HG03280 (cell line): ENCODE measurements around the gene TCF7.

Source experiments
- ATAC-seq: cut with Tn5 transposase; IDR thresholded peaks from one replicate; pipeline ENCODE4 v1.9.1; 2021; ENCODE audit warnings: mild to moderate bottlenecking, moderate library complexity; ENCODE audit not compliant: unreplicated experiment

TCF7 gene

GRCh38 chr5:134088994-134089560 is 25.4 kb upstream of the TCF7 start:
- ATAC-seq, result no peak

- ATAC-seq, result no peak
Measured at GRCh38 chr5:134090522-134090921, 24.0 kb upstream of the TCF7 start.

- ATAC-seq, result no peak
Measured at GRCh38 chr5:134091626-134092121, 22.8 kb upstream of the TCF7 start.

DNA sequence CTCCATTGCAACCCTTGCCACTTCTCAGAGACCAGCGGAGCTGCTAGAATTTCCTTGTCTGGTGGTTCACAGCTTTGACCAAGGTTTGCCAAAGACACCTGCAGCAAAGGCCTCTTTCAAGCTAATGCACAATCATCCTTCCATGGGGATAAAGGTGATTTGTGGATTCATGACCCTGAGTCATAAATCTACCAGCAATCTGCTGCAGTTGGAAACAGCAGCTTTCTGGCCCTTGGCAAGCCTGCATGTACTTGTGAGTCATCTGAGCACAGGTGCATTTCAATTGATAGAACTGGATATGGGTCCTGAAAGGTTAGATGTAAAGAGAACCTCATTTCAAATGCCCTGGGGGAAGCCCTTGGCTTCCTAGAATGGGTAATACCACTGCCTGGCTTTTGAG is 21.6 kb upstream of the TCF7 start:
- ATAC-seq, result no peak

- ATAC-seq, result no peak
Measured at GRCh38 chr5:134093351-134093750, 21.1 kb upstream of the TCF7 start.

DNA sequence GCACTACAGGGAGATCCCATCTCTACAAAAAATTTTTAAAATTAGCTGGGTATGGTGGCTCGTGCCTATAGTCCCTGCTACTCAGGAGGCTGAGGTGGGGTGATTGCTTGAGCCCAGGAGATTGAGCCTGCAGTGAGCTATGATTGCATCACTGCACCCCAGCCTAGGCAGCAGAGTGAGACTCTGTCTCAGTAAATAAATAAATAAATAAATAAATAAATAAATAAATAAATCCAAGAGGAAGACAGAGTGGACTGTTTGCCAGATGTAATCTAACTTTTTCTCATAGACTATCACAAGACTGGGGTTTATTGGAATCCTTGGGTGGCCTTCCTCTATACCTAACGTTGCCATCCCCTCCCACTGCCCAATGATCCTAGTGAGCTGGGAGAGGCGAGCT is 19.2 kb upstream of the TCF7 start:
- ATAC-seq, result no peak

DNA sequence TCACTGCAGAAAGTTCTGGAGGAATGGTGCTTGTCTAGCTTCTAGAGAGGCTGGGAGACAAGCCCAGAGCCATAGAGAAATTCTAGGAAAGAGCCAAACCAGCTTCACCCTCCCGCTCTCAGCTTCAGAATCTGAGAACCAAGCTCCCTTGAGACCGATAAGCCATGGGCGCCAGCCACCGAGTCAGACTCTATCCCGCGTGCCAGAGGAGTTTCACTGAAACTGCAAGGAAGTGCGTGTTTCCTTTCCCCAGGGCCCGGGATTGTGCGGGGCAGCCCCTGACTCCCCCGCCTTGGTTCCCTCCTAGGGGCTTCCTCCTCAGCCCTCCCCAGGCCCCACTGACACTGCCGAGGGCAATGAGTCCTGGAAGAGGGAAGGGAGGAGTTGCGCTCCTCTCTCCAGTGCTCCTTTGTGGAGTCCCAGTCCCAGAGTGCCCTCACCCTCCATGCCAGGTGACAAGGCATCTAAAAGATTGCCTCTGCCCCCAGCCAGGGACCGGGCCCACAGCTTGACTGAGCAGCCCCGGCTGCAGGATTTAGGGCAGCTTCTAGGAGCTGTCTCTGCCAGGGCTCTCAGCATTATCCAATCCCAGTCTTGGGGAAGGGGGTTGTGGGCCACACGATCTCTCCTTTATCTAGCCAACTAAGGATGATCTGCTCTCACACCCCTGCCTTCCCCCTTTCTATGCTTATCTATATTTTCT is 18.4 kb upstream of the TCF7 start:
- ATAC-seq, result no peak

DNA sequence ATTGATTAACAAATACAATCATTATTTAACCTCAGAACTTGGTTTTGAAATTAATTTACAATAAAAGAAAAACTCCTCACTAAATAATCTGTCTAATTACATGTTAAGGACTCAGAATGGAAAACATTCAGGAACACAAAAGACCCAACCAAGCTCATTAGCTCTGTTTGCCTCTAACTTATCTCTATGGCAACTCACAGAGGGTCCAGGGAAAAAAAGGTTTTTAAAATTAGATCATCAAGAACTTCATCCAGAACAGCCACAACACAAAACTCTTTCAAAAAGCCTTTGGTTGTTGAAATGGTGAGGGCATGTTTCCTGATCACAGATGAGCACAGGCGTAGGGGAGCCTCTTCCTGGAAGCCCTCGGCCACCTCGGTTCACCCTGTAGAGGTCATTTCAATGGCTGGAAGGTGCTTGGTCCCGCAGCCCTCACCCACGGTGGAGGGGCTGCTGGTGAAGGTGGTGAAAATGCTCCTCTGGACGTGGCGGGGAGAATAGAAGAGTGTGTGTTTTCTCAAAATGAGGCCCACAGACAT is 17.2 kb upstream of the TCF7 start:
- ATAC-seq, result no peak

GRCh38 chr5:134098690-134099089 is 15.8 kb upstream of the TCF7 start:
- ATAC-seq, result no peak

GRCh38 chr5:134099288-134099872 is 15.1 kb upstream of the TCF7 start:
- no peak for ATAC-seq

- no peak for ATAC-seq
Measured at GRCh38 chr5:134099939-134100282, 14.6 kb upstream of the TCF7 start.

DNA sequence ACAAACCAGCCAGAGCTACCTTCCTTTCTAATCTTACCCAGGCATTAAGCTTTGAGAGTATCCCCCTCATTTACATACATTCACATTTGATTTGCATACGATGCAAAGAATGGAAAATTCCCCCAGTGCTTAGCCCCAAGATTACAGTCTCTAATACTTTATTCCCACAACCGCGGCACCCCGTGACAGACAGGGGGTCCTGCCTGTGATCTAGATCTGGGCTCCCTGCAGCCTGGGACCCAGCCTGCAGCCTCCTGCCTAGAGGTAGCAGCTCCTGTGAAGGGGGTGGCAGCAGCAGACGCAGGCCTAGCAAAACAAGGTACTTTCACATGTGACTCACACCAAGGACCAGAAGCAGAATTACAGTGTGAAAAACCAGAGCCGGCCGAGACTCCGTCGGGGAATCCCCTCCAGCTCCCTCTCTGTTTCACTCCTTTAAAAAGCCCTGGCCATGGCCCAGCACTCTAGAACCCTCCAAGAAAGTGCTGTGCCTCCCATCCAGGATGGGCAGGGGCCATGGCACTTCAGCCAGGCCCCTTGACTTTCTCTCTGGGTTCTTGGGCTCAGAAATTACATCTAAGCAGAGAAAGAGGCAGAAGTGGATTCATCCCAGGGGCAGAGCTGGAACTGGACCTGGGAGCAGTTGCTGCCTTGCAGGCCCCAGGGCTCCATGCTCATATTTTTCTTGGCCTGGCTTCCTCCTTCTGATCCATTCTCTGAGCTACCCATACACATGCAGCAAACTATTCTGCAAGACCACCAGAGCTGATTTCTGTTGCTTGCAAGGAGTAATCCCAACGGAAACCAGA is 14.0 kb upstream of the TCF7 start:
- peak; percentile 82 for ATAC-seq

GRCh38 chr5:134101686-134102439 is 12.6 kb upstream of the TCF7 start:
- ATAC-seq, result no peak

DNA sequence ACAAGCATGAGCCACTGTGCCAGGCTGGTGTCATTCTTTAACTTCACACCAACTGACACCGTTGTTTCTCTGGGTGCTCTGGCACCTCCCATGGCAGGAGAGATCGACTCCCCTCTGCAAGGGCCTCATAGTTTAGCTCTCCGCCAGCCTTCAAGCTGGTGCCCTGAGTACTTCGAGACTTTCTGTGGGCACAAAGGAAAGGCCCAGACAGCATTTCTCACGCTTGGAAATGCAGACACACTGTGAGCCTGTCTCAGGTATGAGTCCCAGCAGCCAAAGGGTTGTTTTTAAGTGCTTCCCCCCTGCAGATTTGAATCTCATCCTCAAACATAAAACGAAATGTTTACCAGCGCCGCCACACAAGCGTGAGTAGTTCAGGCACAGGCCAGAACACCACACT is 11.1 kb upstream of the TCF7 start:
- ATAC-seq, result no peak

- ATAC-seq, result no peak
Measured at GRCh38 chr5:134103998-134104654, 10.4 kb upstream of the TCF7 start.

- ATAC-seq, result no peak
Measured at GRCh38 chr5:134106991-134107701, 7.3 kb upstream of the TCF7 start.

DNA sequence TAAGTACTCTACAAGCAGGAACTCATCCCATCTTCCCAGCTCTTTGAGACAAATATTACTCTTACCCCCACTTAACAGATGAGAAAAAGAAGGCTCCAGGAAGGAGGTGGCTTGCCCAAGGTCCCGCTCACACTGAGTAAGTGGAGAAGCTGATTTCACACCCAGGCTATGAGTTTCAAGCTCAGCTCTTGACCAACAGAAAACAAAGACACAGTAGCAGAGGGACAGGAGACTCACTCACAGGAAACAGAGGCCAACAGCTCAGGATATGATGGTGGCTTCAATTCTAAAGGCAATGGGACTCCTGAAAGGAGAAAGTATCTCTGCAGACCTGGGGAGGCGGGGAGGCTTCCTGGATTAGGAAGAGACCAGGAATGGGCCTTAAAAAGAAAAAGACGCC is 6.7 kb upstream of the TCF7 start:
- no peak for ATAC-seq

- ATAC-seq, result no peak
Measured at GRCh38 chr5:134110382-134110781, 4.1 kb upstream of the TCF7 start.
